BLaER1 (cell line): ENCODE results near the gene DDX10.

ENCODE experiments used
- H3K27ac ChIP-seq: shearing (Covaris generic); formaldehyde crosslinking; 2 replicates; pipeline ENCODE4 v1.8.1; 2022
- H3K27me3 ChIP-seq: shearing (Covaris generic); formaldehyde crosslinking; 2 replicates; pipeline ENCODE4 v1.8.1; 2022
- H3K36me3 ChIP-seq: shearing (Covaris generic); formaldehyde crosslinking; 2 replicates; pipeline ENCODE4 v1.8.1; 2022
- H3K4me1 ChIP-seq: shearing (Covaris generic); formaldehyde crosslinking; 2 replicates; pipeline ENCODE4 v1.8.1; 2022
- H3K4me2 ChIP-seq: shearing (Covaris generic); formaldehyde crosslinking; 2 replicates; pipeline ENCODE4 v1.8.1; 2022
- H3K4me3 ChIP-seq: shearing (Covaris generic); formaldehyde crosslinking; 2 replicates; pipeline ENCODE4 v1.8.1; 2022
- H3K9ac ChIP-seq: shearing (Covaris generic); formaldehyde crosslinking; 2 replicates; pipeline ENCODE4 v1.8.1; 2022
- H3K9me3 ChIP-seq: shearing (Covaris generic); formaldehyde crosslinking; 2 replicates; pipeline ENCODE4 v1.8.1; 2022
- H4K20me1 ChIP-seq: shearing (Covaris generic); formaldehyde crosslinking; 2 replicates; pipeline ENCODE4 v1.8.1; 2022
- Cebpa-rat ChIP-seq: shearing (Covaris generic); IDR thresholded peaks from 2 replicates; pipeline ENCODE4 v1.8.1; 2022

The DDX10 gene

DNA sequence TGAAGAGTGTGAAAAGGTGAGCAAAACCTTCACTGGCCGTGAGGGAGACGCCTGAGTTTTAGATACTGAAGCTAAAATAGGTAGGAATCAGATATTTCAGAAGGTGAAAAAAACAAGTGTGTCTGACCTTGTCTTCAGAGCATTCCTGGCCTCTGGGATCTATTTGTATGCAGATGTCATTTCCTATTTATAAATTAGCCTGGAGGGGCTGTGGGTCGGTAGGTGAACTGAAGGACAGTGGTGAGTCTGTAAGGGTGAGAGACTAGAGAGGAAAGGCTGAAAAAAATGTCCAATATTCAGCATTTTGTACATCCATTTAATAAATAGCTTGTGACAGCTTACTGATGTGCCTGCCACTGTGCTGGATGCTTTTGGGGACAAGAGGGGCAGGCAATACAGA is 302.1 kb downstream of the DDX10 start:
- H3K36me3 ChIP-seq, result no peaks in the 10 kb centered on the region
- H3K27ac ChIP-seq, result no peak overlapping the region
- H3K27me3 ChIP-seq, result no peaks in the 10 kb centered on the region
- H3K9ac ChIP-seq, result no peak overlapping the region
- TF ChIP-seq Cebpa-rat, result no peak
- H3K9me3 ChIP-seq, result no peaks in the 10 kb centered on the region
- no peak overlapping the region for H3K4me2 ChIP-seq
- no peak overlapping the region for H3K4me3 ChIP-seq
- H4K20me1 ChIP-seq, result no peaks in the 10 kb centered on the region
- H3K4me1 ChIP-seq, result no peaks in the 10 kb centered on the region

DNA sequence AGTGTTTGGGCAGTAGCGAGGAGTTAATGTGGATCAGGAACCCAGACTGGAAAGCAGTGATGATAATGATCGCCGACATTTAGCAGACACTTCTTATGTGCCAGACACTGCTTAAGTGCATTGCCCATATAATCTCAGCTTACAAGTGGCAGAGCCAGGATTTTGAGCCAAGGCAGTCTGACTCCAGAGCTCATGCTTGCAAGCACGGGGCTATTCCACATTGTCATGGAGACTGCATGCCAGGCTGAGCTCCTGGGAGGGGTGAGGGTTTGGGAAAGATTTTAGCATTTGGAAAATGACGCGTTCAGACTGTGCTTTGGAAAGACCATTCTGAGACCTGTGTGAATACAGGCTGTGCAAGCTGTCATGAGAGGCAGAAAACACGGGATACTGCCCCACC is 302.7 kb downstream of the DDX10 start:
- no peaks in the 10 kb centered on the region for H3K27me3 ChIP-seq
- no peaks in the 10 kb centered on the region for H4K20me1 ChIP-seq
- H3K4me1 ChIP-seq, result no peaks in the 10 kb centered on the region
- no peak overlapping the region for H3K27ac ChIP-seq
- TF ChIP-seq Cebpa-rat, result no peak
- no peak overlapping the region for H3K4me2 ChIP-seq
- H3K36me3 ChIP-seq, result no peaks in the 10 kb centered on the region
- H3K9me3 ChIP-seq, result no peaks in the 10 kb centered on the region
- H3K9ac ChIP-seq, result no peak overlapping the region
- H3K4me3 ChIP-seq, result no peak overlapping the region

DNA sequence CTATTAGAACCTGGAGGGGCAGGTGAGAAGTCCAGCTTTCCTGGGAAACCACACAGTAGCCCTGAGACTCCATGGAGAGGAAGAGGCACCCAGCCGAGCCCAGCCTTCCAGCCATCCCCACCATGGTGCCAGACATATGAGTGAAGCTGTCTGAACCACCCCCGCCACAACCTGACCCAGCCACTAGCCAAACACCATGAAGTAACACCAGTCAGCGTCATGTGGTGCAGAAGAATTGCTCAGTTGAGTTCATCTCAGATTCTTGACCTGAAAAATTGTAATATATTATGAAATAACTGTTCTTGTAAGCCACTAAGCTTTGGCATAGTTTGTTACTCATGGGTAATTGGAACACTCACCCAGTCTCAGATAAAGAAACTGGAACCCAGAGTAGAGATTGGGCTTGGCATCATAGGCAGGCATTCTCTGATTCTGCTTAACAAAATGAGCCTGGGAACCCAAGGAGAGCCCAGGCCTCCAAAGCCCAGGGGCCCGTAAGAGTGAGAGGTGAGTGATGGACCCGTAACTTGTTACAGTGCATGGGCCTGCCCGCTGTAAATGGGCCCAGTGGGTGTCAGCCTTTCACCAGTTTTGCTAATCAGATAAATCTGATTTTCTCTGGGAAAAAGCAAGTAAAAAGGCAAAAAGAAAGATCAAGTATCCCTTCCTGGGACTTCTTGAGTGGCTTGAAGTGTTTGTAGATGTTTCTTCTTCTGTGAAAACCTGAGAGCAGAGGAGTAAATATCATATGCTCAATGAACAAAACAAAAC is 305.5 kb downstream of the DDX10 start:
- H3K36me3 ChIP-seq, result no peaks in the 10 kb centered on the region

DNA sequence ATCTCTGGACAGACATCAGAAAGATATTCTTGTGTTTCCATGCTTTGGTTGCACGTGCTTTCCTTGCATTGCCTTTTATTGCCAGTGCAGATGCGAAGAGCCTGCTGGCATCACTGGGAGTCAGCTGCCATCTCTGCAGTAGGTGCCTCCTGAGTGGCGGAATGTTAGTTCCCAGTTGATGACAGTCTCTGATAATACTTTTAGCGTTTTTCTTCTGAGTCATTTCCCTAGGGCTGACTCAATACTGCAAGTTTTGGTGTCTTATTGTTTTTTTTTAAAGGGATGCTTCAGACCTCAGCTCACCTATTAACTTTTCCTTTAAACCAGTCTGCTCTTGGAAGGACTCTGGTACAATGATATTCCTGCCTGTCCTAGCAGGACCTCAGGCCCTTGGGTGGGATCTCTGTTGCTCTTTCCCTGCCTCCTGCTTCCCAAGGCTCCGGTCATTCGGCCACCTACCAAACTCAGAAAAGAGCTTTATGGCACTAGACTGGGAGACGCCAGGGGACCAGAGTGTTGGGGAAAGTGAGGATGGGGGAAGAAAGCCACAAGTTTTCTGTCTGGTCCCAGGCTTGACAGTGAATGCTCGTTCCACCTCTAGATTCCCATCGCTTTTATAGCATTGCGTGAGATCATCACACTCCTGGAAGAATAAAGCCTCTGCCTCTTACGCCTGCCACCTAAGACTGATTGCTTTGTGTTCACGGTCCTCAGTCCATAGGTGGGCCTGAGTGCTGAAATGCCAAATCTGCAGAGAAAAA is 308.7 kb downstream of the DDX10 start:
- H3K4me2 ChIP-seq, result no peak overlapping the region

More for the DNA sequence above, 305.5 kb downstream of the DDX10 start:
- Histone ChIP-seq H3K4me3 (no peak overlapping the region), H3K9me3 (no peaks in the 10 kb centered on the region), H3K27ac (no peak overlapping the region), H3K4me2 (no peak overlapping the region), H3K9ac (no peak overlapping the region), H3K4me1 (no peaks in the 10 kb centered on the region), H4K20me1 (no peaks in the 10 kb centered on the region), H3K27me3 (no peaks in the 10 kb centered on the region)
- no peak for TF ChIP-seq Cebpa-rat

DNA sequence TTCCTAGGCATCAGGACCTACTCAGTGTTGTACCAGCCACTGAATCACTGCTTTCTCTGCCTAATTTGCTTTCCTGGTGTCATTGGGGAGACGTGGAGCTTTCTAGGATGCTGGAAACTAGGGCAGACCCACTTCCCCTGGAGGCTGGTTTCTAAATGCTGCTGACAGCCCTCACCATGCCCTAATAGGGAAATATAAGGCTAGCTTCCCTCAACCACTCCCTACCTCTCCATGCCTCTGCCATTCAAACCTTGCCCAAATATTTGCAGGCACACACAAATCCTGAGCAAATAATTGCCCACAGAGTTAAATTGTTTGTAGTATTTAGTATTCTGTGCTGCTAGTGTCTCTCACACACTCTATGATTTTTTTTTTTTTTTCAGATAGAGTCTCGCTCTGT is 310.2 kb downstream of the DDX10 start:
- H3K4me2 ChIP-seq, result no peak overlapping the region
- no peaks in the 10 kb centered on the region for H3K27me3 ChIP-seq
- H3K36me3 ChIP-seq, result no peaks in the 10 kb centered on the region
- no peaks in the 10 kb centered on the region for H3K9me3 ChIP-seq
- 0 out of 2 replicates have a peak, but pooled peaks cover 4% of the 10 kb centered on the region for H3K4me1 ChIP-seq
- H3K9ac ChIP-seq, result no peak overlapping the region
- no peaks in the 10 kb centered on the region for H4K20me1 ChIP-seq
- no peak overlapping the region for H3K4me3 ChIP-seq
- no peak for TF ChIP-seq Cebpa-rat
- H3K27ac ChIP-seq, result no peak overlapping the region

More for the DNA sequence above, 308.7 kb downstream of the DDX10 start:
- Histone ChIP-seq H4K20me1 (no peaks in the 10 kb centered on the region), H3K27ac (no peak overlapping the region), H3K27me3 (no peaks in the 10 kb centered on the region), H3K9ac (no peak overlapping the region), H3K36me3 (no peaks in the 10 kb centered on the region), H3K9me3 (no peaks in the 10 kb centered on the region), H3K4me3 (no peak overlapping the region), H3K4me1 (0 out of 2 replicates have a peak, but pooled peaks cover under 1% of the 10 kb centered on the region)
- TF ChIP-seq Cebpa-rat, result no peak

DNA sequence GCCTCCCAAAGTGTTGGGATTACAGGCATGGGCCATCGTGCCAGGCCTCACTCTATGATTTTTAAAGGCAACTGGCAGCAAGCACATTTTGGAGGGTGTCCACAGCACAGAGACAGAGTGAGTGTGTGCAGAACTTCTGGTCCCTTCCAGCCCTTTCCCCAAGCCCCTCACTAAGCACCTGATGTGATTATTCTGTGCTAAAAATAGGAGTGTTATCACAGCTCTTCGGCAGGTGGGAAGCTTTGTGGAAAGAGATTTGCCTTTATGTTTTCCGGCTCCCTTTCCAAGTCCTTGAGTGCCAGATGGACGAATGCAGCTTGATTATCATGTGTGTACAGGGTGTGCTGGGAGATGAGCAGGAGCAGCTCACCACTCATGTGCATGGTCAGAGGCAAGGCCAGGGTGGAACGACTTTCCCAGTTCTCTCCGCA is 310.8 kb downstream of the DDX10 start:
- no peaks in the 10 kb centered on the region for H3K27me3 ChIP-seq
- 0 out of 2 replicates have a peak, but pooled peaks cover 4% of the 10 kb centered on the region for H3K4me1 ChIP-seq
- no peak overlapping the region for H3K9ac ChIP-seq
- no peak for TF ChIP-seq Cebpa-rat
- no peaks in the 10 kb centered on the region for H4K20me1 ChIP-seq
- H3K4me2 ChIP-seq, result no peak overlapping the region
- H3K36me3 ChIP-seq, result no peaks in the 10 kb centered on the region
- H3K27ac ChIP-seq, result no peak overlapping the region
- H3K4me3 ChIP-seq, result no peak overlapping the region
- no peaks in the 10 kb centered on the region for H3K9me3 ChIP-seq

DNA sequence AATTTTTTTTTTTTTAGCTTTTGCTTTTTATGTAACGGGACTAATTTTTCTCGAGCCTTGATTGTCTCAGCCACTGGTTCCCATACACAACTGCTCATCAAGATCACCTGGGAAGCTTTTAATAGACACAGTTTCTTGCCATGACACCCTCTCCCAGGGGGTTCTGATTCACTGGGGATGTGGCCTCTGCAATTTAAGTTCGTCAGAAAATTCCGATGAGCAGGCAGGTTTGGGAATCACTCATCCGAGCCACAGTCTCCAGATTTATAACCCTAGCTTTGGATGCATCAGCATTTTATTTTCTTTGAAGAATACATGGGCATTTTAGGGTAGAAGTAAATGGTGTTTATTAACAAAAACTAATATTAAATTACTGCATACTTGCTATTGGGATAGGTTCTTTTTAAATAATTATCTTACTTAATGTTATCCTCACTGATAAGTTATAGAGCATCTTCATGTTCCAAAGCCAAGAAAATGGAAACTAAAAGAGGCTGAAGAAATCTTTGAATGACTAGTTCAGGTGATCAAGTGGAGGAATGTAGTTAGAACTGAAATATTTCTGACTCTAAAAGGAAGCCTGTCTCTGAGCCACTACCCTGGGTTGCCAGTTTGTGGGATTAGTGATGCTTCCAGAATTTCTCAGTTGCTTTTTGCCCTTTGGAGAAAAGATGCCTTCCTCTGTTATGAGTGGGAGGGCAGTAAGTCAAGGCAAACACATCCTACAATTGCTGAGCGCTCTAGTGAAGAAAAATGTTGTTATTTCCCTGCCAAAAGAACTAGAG is 319.0 kb downstream of the DDX10 start:
- H3K27me3 ChIP-seq, result no peaks in the 10 kb centered on the region
- H3K4me1 ChIP-seq, result 0 out of 2 replicates have a peak, but pooled peaks cover 1% of the 10 kb centered on the region
- H4K20me1 ChIP-seq, result no peaks in the 10 kb centered on the region
- H3K36me3 ChIP-seq, result no peaks in the 10 kb centered on the region
- no peak overlapping the region for H3K4me3 ChIP-seq
- no peak for TF ChIP-seq Cebpa-rat
- H3K27ac ChIP-seq, result no peak overlapping the region
- no peak overlapping the region for H3K4me2 ChIP-seq
- H3K9me3 ChIP-seq, result no peaks in the 10 kb centered on the region
- no peak overlapping the region for H3K9ac ChIP-seq

DNA sequence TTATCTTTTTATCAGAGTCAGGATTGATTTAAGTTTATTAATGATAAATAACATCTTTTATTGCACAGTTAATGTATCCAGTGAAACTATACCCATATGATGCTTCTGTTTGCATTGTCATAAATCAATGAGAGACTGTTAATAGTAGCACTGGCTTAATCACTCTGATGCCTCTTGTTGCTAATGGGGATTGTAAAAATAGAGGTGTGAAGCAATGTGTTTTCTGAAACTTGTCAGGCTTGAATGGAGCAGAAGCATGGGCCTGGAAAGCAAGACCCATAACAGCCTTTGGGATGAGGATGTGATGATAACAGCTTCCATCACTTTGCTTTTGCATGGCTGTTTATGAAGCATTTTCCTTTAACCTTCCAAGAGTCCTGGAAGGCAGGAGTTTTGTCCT is 319.7 kb downstream of the DDX10 start:
- Histone ChIP-seq H3K27ac (no peak overlapping the region), H3K4me2 (no peak overlapping the region), H4K20me1 (no peaks in the 10 kb centered on the region), H3K9me3 (no peaks in the 10 kb centered on the region), H3K36me3 (no peaks in the 10 kb centered on the region), H3K4me1 (no peaks in the 10 kb centered on the region), H3K4me3 (no peak overlapping the region), H3K27me3 (no peaks in the 10 kb centered on the region), H3K9ac (no peak overlapping the region)
- no peak for TF ChIP-seq Cebpa-rat

DNA sequence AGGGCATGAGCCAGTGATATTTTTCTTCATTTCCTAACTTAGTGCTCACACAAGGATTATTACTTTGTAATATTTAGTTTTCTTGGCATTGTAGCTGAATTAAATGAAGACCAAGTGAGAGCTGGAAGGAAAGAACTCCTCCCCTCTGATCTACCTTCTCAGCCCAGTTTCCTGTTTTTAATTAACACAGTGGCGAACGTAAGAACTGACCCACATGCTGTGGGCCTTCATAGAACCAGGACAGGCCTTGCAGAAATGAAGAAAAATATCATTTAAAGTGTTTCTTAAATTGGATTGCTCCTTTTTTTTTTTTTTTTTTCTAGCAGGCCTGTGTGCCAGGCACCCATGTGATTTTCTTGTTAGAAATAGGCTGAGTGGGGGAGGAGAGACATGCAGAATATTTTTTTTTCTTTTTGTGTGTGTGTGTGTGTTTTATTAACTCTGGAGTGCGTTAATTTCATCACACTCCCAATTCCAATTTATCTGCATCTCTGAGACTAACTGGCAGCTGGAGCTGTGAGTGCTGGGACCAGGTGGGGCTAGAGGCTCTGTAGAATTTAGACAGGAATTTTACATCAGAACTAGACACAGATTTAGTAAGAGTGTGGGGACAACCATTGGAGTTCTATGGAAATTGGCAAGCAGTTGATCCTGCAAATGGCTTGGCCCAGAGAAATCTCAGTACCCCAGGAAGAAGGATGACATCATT is 320.5 kb downstream of the DDX10 start:
- H3K4me2 ChIP-seq, result no peak overlapping the region
- no peak for TF ChIP-seq Cebpa-rat

More for the DNA sequence above, 320.5 kb downstream of the DDX10 start:
- Histone ChIP-seq H3K36me3 (no peaks in the 10 kb centered on the region), H3K9me3 (no peaks in the 10 kb centered on the region), H3K4me1 (no peaks in the 10 kb centered on the region), H4K20me1 (no peaks in the 10 kb centered on the region), H3K9ac (no peak overlapping the region), H3K4me3 (no peak overlapping the region), H3K27me3 (no peaks in the 10 kb centered on the region), H3K27ac (no peak overlapping the region)
